GM18858 (cell line): ENCODE data around the gene KCNQ1OT1.

Experiments used
- ATAC-seq: cut with Tn5 transposase; IDR thresholded peaks from one replicate; pipeline ENCODE4 v1.9.1; 2021; ENCODE audit not compliant: unreplicated experiment

The KCNQ1OT1 gene

DNA sequence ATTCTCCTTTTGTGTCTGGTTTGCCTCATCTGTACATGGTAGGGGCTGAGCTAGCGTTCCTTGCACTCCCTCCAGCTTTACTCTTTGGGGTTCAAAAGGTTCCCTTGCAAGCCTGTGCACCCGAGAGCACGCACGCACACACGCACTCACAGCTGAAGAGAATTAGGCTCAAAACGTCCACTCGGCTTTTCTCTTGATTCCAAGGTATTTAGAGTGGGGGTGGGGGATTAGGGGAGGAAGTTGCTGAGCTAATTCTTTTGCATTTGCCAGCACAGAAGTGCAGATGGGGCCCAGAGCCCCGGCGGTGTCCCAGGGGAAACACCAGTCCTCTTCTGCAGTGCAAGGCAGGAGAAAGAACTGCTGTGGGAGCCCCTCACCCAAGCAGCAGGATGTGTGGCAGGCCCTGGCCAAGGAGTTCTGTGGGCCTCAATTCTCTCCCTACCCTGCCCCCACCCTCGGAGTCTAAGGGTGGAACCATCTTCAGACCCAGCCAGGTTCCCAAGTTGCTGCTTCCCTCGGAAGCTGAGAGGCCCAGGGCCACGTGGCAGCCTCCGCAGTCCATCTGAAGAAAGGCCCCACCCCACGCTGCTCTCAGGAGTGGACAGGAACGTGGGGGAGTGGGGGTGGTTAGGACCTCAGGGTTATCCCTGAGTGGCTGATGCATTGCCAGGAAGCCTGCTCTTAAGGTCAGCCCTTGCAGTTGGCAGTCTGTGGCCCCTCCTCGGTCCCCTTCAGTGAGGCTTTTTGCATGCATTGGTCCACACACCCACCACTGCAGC lies 3.8 kb upstream of the KCNQ1OT1 start:
- no peak for ATAC-seq

DNA sequence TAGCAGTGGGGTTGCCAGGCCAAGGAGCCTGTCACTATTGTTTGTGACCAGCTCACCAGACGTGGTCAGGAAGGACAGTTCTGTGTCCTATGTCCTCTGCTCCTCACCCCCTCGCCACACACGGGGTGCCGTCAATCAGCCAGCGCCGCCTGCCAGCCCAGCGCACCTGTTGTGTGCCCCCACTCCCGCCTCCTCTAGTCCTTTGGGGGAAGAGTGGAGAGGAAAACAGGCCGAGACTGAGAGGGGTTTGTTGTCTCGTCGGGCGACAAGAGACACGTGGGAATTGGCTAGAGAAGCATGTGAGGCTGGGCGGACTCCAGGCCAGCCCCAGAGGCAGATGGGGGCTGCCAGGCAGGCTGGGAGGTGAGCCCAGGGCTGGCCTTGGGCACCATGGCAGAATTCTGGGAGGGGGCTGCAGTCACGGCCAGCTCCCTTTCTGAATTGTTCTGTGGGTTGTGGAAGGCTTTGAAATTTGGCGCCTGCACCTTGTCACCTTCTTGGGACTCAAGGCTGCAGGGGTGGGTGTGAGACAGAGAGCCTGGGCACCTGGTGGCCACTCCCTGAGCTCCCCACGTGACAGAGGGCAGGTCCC lies 3.1 kb upstream of the KCNQ1OT1 start:
- no peak for ATAC-seq

DNA sequence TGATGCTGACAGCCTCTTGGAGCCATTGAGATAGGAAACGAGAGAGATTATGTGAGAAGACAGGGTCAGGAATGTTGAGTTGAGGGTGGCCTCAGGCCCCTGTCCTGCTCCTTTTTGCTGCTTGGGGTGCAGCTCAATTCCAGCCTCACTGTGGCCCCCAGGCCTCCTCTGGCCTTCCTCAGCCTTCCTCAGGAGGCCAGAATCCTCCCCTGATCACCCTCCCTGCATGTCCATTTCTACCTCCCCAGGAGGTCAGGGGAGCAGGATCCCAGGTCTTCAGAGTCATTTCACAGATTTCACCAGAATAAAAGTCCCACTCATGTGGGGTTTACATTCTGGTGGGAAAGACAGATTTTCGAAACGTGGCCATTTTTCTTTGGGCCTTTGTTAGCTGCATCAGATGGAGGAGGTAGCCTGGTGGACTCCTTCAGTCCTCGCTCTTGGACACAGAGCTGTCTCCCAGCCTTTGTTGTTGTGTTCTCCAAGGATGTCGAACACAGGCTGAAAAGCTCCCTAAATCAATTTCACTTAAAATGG lies 2.2 kb upstream of the KCNQ1OT1 start:
- no peak for ATAC-seq

DNA sequence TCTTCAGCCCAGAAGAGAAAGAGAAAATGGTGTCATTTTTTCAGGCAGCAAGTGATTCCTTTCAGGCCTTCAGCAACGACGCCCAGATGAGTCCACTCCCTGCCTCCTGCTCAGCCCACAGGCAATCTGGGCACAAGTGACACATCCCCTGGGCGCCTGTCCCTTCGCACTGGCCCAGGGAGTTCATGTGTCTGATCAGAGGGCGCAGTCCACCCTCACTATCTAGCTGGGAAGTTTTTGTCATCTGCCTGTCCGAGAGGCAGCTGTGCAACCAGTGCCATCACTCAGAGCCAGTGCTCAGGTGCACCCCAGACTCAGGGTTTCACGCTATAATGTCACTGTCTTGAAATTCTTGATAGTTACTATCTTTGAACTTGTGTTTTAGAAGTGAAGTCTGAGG lies 1.4 kb upstream of the KCNQ1OT1 start:
- no peak for ATAC-seq

DNA sequence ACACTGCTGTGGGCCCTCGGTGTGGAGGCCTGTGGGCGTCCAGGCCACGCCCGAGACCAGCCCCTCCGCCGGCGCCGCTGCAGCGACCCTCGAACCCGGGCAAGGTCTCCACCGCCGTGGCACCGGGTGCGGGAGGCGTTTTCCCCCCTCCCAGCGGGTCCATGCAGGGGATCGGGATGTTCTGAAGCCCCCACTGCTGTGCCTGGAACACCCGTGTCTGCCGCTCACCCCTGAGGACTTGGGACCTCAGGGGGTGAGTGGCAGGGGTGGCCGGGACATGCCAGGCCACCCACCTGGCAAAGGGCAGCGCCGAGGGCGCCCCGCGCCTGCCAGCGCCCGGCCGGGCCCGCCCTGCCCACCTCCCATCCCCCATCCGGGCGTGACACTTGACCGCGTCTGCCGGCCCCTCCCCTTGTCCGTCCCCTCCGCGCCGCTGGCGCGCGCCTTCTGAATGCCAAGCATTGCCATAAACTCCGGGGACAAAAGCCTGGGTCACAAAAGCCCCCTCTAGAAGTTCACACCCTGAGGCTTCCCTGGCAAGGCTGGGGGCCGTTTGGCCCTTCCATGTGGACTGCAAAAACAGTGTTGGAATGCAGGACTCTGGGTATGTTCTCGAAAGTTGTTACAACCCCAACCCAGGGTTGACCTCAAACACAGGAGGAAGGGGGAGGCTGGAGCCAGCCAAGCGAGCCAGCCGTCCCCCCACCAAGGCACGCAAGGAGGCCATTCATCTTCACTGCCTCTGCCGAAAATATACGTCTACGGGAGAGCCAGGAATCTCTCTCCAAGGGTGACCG lies 819 bp upstream of the KCNQ1OT1 start:
- peak; percentile 13 for ATAC-seq

DNA sequence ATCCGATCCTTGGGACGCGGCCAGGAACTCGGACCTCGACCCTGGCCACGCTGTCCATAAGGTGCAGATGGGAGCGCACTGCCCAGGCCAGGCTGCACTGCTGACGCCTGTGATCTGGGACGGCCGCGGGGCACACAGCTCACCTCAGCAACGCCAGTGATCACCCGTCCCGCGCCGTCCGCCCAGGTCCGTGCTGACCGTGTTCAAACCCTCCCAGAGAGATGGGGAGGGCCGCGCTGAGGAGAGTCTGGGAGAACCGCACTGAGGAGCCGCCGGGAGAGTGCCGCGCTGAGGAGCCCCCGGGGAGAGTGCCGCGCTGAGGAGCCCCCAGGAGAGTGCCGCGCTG lies 636 bp downstream of the KCNQ1OT1 start:
- no peak for ATAC-seq

DNA sequence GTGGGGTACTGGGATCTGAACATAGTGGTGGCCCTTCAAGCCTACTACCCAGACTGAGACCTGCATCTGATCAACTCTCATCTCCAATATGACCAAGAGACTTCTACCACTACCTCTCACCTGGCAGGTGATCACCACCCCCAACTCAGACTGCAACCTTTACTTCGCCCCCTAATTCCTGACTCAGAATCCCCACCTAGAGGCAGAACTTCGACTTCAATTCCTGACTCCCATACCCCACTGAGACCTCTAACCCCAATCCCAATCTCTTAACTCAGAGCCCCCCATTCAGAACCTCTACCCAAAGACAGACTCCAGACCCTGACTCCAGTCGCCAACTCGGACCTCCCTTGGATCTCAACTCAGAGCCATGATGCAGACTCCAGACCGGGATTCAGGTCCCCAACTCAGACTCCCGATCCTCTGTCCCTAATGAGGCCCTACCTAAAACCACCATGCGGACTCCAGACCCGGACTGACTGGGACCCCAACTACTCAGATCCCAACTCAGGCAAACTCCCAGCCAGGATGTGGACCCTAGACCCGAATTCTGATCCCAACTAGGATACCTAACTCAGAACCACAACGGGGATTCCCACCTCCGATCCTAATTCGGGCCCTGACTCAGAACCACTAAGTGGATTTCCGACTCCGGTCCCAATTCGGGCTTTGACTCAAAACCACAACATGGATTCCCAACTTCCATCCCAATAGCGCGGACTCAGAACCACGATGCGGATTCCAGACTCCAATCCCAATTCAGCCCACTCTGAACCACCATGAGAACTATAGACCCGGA lies 1.2 kb downstream of the KCNQ1OT1 start:
- no peak for ATAC-seq

DNA sequence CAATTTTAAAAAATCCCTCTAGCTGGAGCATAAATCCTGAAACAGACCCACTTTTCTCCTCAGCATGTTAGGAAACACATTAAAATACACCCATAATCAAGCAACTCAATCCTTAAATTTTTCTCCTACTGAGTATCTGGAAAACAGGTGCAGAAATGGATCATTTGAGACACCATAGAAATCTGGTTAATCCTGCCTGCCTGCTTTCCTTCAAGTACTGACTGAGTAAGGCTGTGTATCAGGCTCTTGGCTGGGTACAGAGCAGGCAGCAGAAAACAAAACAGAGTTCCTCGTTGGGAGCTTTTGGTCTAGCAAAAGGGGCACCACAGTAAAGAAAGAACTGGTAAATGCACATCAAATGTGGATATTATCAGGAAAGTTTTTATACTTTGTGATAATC lies 1.9 kb downstream of the KCNQ1OT1 start:
- no peak for ATAC-seq

DNA sequence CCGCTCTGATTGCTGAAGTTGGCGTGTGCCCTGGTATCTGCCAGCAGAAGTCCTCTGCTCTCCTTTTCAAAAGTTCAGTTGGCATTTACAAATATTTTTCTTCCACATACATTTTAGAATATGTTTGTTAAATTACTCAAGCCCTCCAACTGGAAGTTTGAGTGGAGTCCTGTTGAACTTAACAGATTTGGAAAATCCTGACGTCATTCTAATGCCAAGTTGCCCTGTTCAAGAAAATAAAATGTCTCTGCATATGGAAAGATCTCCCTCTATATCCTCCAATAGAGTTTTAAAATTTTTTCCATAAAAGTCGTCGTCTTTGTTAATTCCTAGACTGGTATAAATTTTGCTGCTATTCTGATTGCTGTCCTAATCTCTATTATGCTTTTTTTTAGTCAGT lies 3.3 kb downstream of the KCNQ1OT1 start:
- ATAC-seq, result no peak

DNA sequence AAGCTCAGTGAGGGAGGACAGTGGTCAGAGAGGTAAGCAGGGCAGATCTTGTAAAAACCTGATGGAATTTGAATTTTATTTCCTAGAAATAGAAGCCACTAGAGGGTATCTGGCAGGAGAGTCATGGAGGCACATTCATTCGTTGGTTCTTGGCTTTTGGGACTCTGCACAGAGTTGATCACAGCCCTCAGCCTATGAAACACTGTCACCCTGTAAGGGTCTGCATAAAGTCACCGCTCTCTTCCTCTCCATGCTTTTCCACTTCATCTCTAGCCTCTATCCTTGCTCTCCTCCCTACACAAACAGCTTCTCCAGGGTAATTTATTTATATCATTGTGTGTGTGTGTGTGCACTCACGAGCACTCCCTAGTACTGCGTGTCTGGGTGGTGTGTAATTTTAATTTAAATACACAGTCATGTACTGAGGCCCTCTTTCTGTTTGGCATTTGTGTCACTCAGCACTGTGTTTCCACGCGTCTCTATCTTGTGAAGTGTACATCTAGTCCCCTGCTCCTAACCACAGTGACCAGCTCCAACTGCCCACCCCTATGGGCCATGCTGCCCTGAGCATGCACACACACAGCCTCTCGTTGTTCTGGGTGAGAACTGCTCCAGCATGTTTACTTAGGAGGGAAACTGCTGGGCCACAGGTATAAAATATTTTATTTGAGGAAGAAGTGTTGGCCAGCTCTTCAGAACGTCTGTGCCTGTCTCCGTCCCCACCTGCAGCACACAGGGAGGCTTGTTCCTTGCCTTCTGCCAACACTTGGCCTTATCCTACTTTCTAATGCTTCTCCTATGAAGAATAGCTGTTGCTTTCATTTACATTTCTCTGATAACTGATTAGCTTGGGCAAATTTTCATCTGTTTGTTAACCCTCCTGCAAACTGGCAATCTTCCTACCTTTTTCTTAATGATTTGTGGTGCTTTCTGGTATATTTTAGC lies 4.5 kb downstream of the KCNQ1OT1 start:
- no peak for ATAC-seq

DNA sequence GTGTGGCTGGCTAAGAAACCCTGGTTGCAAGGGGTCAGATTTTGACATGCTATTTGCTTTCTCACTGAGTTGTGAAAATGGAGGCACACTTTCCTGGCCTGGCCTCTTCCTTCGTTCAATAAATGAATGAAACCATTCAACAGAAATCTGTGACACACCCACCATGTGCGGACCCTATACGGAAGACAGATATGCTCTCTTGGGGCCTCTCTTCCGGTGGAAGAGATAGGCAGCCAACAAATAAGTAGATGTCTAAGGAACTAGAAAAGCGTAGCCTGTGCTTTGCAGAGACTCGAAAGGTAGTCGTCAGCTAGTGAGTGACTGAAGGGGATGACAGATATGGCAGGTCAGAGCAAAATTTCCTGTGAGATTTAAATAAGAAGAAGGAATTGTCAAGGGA lies 5.3 kb downstream of the KCNQ1OT1 start:
- ATAC-seq, result no peak

DNA sequence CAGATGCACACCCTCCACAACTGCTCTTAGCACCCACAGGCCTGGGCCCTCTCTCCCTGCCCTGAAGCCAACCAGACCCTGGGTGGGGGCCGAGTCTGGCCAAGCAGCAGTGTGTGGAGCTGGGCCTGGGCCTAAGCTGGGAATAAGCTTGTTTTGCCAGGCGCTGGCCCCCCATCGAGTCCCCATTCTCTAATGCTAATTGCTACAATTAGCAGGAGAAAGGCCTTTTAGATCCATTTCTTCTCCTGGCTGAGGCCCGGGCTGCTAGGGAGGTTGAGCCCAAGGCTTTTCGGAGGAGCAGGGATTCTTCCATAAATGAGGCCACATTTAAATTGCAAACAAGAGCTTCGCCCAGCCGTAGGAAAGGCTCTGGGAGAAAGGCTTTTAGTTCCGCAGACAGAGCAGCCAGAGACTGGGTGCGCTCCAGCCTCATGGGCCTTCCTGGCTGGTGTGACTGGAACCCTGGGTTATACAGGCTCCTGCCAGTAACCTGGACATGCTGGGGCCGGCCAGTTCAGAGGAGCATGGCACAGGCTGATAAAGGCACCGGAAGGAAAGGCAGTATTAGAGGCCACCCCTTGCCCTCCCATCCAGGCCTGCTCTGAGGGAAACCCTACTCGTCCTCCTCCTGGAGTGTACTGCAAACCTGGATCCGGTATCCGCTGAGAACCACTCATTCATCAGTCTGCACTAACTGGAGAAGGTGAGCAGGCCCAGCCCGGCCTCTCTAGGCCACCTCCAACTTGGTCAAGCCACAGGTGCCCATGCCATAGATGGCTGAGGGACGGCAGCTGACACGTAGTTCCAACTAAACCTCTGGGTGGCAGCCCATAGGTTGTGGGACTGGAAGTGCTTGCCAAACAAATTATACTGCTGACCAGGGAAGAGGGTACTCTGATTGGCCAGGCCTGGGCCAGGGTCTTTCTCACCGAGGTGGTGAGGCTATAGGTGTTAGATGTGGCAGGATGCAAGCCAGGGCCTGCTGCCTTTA lies 6.2 kb downstream of the KCNQ1OT1 start:
- no peak for ATAC-seq

DNA sequence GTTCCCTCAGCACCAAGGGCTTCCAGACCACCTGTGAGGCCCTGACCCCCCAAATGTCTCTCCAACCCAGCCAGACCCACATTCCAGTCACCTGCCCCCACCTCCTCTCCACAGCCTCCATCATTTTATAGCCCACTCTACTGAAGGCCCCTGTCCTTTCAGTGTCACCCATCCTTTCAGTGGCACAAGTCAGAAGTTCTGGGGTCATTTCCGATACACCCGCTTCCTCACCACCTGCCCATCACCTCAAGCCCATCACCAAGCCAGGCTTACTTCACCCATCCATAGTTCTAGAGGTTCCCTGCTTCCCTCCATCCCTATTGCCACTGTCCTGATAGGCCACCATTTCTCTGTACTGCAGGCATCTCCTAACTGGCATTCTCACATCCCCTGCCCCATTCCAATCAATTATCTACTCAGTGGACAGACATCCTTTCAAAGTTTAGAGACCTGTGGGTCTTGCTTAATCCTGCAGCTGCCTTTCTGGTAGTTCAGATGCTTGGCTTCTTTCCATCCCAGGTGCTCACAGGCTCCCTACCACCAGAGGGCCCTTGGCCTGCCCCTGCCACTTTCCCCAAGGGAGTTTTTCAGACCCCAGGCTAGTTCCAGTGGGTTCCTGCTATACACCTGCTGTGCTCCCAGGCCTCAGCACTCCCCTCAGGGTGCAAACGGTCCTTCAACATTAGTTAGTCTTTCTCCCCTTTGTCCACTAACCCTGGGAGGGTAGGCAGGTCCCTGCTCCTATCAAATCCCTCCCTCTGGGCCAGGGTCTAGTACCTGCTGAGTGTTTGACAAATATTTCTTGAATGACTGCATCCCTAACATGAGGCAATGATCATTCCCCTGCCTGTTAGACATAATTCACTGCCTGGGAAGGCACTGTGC lies 7.6 kb downstream of the KCNQ1OT1 start:
- no peak for ATAC-seq

DNA sequence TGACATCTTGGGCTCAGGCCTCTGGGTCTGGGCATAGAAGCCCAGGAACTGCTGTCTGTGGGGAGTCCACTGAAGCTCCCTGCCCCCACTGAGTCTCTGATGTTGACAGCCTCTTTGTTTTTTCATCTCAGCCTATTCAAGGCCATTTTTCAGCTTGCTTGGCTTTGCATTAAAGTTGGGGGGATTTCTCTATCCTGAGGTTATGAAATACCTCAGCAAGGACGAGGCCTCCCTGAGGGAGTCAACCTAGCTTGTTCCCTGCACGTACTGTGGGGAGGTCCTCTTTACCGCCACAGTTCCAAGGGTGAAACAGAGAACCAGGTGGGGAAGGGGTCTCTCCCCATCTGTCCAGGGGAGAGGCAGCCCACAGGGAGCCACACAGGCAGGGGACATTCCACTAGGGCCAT lies 8.4 kb downstream of the KCNQ1OT1 start:
- ATAC-seq, result no peak

DNA sequence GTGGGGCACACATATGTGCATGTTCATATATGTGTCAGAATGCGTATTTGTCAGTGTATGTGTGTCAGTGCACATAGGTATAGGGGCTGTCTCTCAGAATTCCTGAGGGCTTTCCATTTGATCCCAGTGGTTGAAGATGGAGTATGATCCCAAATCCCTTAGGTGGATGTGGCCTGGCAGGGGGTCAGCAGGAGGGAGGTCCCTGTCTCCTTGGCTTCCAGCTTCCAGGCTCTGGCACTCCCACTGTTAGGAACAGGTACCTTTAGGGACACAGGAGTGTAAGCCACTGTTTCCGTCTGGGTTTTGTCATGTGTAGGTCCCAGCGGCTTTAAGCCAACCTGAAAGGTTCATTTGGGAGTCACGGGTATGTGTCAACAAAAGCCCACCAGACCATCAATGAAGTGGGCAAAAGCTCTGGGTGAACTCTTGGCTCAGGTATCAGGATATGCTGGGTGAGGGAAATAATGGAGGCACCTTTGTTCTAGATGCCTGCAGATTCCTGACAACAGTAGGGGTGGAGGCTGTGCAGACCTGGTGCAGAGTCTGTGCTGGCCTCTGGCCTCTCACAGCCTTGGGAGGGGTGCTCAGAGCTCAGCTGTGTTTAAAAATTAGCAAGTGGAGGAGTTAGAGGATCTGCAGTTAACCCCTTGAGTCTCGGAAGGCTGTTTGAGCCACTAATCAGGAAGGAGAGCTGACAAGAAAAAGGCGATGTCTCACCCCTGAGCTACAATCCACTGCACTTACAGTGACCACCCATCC lies 9.0 kb downstream of the KCNQ1OT1 start:
- no peak for ATAC-seq

DNA sequence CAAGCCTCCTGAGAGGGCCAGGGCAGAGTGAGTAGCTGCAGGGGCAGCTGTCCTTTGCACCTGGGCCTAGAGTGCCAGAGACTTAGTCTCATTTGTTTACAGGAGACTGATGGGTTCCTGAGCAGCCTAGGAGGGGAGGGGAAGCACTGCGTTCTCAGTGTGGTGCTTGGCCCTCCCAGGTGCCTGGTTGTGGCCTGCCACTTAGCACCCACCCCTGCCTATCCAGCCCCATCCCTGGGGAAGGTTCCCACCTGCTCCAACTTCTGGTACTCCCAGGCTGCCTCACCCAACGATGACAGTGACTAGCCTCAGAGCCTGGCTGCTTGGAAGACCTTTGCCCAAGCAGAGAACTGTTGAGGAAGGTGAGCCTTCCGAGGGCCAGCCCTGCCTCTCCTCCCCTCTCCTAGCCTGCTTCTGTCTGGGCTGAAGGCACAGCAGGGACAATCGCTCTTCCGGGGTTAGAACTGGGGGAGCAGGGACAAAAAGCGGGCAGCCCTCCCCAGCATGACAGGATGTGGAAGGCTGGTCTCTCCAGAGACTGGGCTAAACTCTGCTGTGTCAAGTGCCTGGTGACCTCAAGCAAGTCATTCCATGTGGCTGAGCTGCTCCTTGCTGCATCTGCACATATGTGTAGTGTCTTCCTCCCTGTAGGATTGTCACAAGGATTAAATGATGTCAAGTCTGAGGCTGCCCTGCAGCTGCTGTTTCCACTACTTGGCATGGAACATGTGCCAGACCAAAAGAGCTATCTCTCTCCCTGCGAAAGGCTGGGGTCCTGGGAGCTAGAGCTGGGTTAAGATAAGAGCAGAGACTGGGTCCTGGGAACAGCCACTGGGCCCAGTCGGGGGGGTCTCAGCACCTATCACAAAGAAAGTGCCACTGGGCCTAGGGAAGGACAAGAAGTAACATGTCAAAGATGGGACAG lies 9.9 kb downstream of the KCNQ1OT1 start:
- no peak for ATAC-seq
